HG03521 (cell line): ENCODE measurements around the gene LRP5.
"Not testable (repeated sequence)": the region's sequence is repeated elsewhere in the genome, so short reads cannot be mapped to it uniquely, and the experiment has no call there.

Source experiments
- ATAC-seq: cut with Tn5 transposase; IDR thresholded peaks from one replicate; pipeline ENCODE4 v1.9.1; 2021; ENCODE audit warnings: mild to moderate bottlenecking, moderate library complexity; ENCODE audit not compliant: unreplicated experiment

The LRP5 gene

GRCh38 chr11:68386331-68386978 lies 74.1 kb downstream of the LRP5 start:
- no peak for ATAC-seq

- ATAC-seq, result no peak
These were observed 75.4 kb downstream of the LRP5 start for GRCh38 chr11:68387840-68388239.

- ATAC-seq, result no peak
These were observed 76.3 kb downstream of the LRP5 start for GRCh38 chr11:68388595-68389198.

- ATAC-seq, result no peak
These were observed 77.9 kb downstream of the LRP5 start for GRCh38 chr11:68390315-68390714.

- no peak for ATAC-seq
These were observed 80.4 kb downstream of the LRP5 start for GRCh38 chr11:68392822-68393221.

- ATAC-seq, result no peak
These were observed 84.1 kb downstream of the LRP5 start for GRCh38 chr11:68396516-68396915.

GRCh38 chr11:68397256-68397655 lies 84.9 kb downstream of the LRP5 start:
- ATAC-seq, result no peak

- no peak for ATAC-seq
These were observed 86.8 kb downstream of the LRP5 start for GRCh38 chr11:68398995-68399851.

- ATAC-seq, result no peak
These were observed 87.5 kb downstream of the LRP5 start for GRCh38 chr11:68399916-68400315.

- ATAC-seq, result not testable (repeated sequence)
These were observed 88.2 kb downstream of the LRP5 start for GRCh38 chr11:68400584-68400983.

GRCh38 chr11:68401856-68402255 lies 89.5 kb downstream of the LRP5 start:
- ATAC-seq, result no peak

- ATAC-seq, result no peak
These were observed 90.1 kb downstream of the LRP5 start for GRCh38 chr11:68402355-68403031.

- ATAC-seq, result no peak
These were observed 91.0 kb downstream of the LRP5 start for GRCh38 chr11:68403424-68403823.

GRCh38 chr11:68403831-68404230 lies 91.4 kb downstream of the LRP5 start:
- no peak for ATAC-seq

- ATAC-seq, result no peak
These were observed 94.2 kb downstream of the LRP5 start for GRCh38 chr11:68406324-68407313.

- no peak for ATAC-seq
These were observed 96.1 kb downstream of the LRP5 start for GRCh38 chr11:68408512-68408911.

- ATAC-seq, result no peak
These were observed 97.5 kb downstream of the LRP5 start for GRCh38 chr11:68409748-68410344.

GRCh38 chr11:68411501-68411991 lies 99.2 kb downstream of the LRP5 start:
- ATAC-seq, result no peak

- ATAC-seq, result no peak
These were observed 100.4 kb downstream of the LRP5 start for GRCh38 chr11:68412593-68413475.
